Stimulated activated CD4-positive, alpha-beta T cell treated with anti-CD3 and anti-CD28 coated beads, TNF-alpha, amount 100 ng/mL, for 48 hours (primary cell): ENCODE results near the gene NELFE.
A peak's percentile ranks its signal among the peaks of the same experiment; 100 is the strongest.

ENCODE experiments used
- DNase-seq, 3 donors: peaks; one replicate each; pipeline ENCODE4 v3.0.0-alpha.2; 2020; ENCODE audit warnings: low read depth in 3 of 3

The NELFE gene

DNA sequence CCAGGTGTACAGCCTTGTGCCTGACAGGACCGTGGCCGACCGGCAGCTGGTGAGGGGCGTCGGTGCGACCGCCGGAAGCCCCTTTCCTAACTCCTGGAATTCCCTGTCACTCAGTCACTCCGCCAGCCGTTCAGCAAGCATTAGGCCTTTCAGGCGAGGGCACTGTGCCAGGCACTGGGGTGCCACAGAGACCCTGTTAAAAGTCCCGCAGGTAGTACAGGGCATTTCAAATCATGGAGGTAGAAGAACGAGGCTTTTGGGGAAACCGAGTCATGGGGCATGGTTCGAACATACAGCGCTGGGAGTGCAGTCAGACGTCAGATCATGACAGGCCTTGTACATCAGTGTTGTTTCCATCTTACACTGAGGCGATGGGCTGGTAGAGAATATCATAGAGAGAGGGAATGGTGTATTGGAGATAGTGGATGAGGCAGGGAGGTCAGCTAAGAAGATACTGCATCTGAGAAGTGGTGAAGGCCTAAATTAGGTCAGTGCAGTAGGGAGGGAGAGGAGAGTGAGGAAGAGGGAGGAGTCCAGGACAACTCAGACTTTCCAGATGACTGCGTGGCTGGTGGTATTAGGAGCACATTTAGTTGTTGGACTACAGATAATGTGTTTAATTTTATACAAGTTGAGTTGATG, 14.1 kb upstream of the NELFE start:
- DNase-seq, result no peak

GRCh38 chr6:31971993-31972708, 13.4 kb upstream of the NELFE start, which contains the start of gene DXO:
TSS of gene DXO (minus strand) at chr6:31972138. CDS start at chr6:31971675, 463 bp downstream.
- DNase-seq, result peak; percentile 97 to 98 (median 97)

GRCh38 chr6:31971279-31971992, 12.7 kb upstream of the NELFE start:
- DNase-seq, result no peak

DNA sequence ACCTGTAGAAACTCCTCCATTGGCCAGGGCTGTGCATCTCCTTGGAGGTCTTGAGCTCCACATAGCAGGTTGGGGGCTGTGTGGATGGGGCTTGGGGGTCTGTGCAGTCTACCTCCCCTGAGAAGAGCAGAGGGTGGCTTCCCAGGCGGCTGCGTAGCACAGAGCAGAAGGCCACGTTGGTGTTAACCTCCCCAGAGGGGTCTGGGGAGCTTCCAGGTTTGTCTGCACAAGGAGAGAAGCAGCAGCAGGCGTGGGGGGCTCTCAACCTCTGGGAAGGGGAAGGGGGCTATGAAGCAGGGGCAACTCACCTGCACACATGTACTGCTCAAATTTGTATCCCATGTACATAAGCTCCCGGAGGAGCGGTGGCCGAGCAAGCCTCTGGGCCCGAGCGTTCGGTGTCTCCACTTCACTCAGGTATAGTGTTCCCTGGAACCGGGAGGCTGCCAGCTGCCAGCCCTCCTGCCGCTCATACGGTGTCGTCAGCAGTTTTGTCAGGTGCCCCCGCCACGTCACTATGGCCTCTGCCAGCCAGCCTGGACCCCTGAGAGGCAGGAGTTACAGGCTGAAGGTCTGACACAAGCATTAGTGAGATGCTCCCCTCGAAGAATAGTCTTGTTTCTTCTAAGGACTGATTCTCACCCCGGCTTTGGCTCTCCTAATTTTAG, 12.0 kb upstream of the NELFE start:
- no peak for DNase-seq

DNA sequence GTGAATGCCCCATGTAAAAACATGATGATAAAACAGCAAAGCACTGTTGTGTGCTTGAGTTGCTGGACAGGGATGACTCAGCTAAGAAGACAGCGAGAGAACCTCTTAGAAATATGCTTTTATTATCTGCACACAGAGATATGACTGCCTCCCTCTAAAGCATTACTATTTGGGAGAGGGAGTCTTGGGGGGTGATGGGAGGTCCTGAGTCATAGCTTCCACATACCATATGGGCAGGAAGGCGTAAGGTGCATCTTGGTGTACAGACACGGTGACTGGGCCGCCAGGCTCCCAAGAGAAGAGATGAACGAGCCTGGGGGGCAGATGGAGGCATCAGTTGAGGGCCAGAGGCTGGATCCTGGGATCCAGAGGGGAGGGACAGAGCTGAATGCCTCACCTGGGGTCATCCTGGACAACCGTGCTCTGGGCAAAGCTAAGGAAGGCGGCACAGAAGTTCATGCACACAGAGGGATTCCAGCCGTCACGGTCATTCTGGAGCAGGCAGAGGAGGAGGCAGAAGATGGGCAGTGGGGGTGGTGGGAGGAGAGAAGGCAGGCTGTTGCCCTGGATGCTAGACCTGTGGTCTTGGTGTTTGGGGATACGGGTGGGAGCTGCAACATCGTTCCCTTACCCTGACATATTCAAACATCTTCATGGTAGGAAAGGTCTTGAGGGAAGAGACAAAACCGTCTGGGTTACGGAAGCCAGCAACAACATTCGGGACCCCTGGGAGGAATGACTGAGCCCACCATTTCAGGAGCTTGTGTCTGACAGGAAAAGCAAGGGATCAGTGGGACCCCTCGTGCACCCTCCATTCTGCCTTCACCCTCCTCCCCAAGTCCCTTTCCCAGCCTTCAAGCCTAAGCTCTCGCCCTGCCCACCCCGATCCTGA, 11.2 kb upstream of the NELFE start:
- no peak for DNase-seq

DNA sequence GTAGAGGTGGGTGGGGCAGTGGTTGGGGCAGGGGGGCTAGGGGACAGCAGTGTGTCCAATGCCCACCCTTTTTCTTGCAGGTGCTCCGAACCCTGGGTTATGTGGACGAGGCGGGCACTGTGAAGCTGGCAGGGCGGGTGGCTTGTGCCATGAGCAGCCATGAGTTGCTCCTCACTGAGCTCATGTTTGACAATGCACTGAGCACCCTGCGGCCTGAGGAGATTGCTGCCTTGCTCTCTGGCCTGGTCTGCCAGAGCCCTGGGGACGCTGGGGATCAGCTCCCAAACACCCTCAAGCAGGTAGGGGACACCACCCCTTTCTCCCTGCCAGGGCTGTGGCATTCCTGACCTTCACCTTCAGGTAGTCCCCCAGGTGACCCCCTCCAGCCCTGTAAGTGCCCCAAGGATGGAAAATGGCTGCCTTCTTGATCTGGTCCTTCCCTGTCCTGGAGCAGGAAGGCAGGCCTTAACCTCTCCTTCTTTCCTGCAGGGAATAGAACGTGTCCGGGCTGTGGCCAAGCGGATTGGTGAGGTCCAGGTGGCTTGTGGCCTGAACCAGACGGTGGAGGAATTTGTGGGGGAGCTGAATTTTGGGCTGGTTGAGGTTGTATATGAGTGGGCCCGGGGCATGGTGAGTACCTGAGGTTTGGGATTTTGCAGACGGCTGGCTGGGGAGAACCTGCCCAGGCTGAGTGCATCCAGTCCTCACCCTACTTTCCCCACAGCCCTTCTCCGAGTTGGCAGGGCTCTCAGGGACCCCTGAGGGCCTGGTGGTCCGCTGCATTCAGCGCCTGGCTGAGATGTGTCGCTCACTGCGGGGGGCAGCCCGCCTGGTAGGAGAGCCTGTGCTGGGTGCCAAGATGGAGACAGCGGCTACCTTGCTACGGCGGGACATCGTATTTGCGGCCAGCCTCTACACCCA, 10.3 kb upstream of the NELFE start:
- DNase-seq, result no peak

DNA sequence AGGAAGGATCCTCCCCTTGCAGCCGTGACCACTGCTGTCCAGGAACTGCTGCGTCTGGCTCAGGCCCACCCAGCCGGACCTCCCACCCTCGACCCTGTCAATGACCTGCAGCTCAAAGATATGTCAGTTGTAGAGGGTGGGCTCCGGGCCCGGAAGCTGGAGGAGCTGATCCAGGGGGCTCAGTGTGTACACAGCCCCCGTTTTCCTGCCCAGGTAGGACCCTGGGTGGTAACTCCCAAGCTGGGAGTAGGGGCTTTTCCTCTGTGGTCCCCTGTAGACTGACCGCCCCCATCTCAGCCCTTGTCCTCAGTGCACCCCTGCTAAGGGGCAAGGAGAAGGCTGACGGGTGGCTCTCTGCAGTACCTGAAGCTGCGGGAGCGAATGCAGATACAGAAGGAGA, 9.6 kb upstream of the NELFE start:
- DNase-seq, result no peak

DNA sequence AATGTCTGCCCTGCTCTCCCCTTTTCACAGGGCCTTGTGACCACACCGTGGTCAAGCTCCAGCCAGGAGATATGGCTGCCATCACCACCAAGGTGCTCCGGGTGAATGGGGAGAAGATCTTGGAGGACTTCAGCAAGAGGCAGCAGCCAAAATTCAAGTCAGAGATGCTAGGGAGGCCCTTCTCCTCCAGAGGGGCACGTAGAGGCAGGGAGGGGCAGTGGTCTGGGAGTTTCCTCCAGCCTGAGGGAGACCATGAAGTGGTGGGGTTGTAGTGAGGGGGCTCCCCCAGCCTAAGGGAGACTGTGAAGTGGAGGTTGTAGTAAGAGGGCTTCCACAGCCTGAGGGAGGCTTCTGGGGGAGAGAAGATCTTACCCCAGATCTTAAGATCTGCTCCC, 9.2 kb upstream of the NELFE start:
- DNase-seq, result no peak

DNA sequence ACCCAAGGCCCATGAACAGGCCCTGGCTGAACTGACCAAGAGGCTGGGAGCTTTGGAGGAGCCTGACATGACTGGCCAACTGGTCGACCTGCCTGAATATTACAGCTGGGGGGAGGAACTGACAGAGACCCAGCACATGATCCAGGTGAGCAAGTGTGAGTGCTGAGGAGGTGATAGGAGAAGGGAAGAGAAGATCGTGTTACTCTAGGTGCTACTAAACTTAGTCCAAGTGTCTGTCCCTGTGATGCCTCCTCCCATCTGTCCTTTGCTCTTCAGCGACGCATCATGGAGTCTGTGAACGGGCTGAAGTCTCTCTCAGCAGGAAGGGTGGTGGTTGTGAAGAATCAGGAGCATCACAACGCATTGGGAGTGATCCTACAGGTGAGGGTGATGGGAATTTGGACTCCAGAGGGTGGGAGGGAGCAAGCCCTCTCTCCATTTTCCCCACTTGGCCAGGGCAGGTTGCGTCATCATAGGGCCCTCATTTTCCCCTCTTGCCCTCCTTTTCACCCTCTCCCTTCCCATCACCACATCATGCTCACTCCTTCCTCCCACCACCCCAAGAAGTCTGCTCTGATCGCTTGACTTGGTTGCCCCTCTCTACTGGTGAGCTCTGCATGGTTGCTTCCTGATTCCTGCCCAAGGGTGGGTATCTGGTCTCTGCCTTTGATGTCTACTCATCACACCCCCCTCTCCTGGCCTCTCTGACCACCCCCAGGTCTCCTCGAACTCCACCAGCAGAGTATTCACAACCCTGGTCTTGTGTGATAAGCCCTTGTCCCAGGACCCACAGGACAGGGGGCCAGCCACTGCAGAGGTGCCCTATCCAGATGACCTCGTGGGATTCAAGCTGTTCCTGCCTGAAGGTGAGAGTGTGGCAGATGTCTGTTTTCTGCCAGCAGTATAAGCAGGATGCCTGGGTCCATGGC, 8.5 kb upstream of the NELFE start:
- DNase-seq, result no peak

- no peak for DNase-seq
These were observed 7.7 kb upstream of the NELFE start for GRCh38 chr6:31966506-31966905.

DNA sequence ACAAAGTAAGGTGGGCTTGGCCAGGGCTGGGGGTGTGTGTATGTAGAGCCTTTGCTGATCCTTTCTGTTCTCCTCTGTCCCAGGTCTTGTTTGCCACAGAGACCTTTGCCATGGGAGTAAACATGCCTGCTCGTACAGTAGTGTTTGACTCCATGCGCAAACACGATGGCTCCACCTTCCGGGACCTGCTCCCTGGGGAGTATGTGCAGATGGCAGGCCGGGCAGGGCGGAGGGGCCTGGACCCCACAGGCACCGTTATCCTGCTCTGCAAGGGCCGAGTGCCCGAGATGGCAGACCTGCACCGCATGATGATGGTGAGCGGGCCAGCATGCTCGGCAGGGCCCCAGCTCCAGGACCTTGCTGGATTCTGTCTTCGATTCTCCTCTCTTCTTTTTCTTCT, 6.9 kb upstream of the NELFE start:
- no peak for DNase-seq

DNA sequence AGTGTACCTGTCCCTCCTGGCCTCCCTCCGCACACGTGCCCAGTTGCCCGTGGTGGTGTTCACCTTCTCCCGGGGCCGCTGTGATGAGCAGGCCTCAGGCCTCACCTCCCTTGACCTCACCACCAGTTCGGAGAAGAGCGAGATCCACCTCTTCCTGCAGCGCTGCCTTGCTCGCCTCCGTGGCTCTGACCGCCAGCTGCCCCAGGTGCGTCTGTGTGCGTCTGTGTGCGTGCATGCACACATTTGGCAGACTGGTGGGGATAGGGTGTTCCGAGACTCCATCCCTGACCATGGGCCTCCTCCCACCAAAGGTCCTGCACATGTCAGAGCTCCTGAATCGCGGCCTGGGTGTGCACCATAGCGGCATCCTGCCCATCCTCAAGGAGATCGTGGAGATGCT, 5.2 kb upstream of the NELFE start:
- no peak for DNase-seq

DNA sequence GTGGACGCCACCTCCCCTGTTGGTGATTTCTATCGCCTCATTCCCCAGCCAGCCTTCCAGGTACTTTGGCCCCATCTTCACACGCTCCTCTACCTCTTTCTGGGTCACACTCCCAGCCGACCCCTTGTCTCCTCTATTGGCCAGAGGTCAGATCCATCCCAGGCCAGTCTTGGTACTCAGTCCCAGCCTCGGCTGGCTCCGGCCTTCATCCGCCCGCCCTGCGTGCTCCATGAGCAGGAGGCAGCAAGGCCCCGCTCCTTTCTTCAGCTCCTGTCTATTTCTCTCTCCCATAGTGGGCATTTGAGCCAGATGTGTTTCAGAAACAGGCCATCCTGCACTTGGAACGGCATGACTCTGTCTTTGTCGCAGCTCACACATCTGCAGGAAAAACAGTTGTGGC, 2.8 kb upstream of the NELFE start:
- no peak for DNase-seq

- DNase-seq, result no peak
These were observed 395 bp downstream of the NELFE start for GRCh38 chr6:31958412-31958740.

- DNase-seq, result no peak
These were observed 2.0 kb downstream of the NELFE start for GRCh38 chr6:31956796-31957195.

- no peak for DNase-seq
These were observed 4.3 kb downstream of the NELFE start for GRCh38 chr6:31954511-31954910.

GRCh38 chr6:31952890-31953289, 5.9 kb downstream of the NELFE start:
- no peak for DNase-seq

- peak in 1 of 3 donors; percentile 32 for DNase-seq
These were observed 6.5 kb downstream of the NELFE start for GRCh38 chr6:31952140-31952805.
